ENCODE data around the gene WASF2. TPM values are rescaled to one million over a fixed set of nuclear protein-coding genes. Genes with fewer than 3 reads are reported as not detected.
A peak's percentile ranks its signal among the peaks of the same experiment; 100 is the strongest.

WASF2 gene
- total and polyA plus RNA-seq, 2 experiments from 2014 or later: 32.7 to 53.4 TPM

DNA sequence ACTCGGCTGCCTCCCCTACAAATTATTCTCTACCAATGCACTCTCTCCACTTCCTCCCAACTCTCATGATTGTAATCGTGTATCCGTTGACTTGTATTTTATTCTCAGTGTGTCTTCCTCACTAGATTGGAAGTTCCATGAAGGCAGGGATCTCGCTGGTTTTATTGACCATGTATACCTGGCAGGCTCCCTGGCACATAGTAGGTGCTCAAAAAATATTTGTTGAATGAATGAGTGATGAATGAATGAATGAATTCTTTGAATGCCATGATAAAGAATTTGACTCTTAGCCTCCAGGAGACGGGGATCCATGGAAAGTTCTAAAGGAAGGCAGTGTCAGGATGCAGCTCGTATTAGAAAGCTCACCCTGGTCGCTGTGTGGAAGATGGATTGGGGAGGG is 28.8 kb upstream of the WASF2 start:
- no peak for DNase-seq (ENCODE audit: low read depth in 1 of 2, low spot score in 1 of 2)
- H3K4me1 ChIP-seq (ENCODE audit: low read depth): peaks cover 54% of the 10 kb centered on the region
- H3K4me3 ChIP-seq: no peak overlapping the region
- no peak for TF ChIP-seq CTCF (IDR thresholded peaks at IDR 0.05; ENCODE audit: low read depth, low read length)
- H3K27ac ChIP-seq: peak overlapping the region; percentile 94
- H3K36me3 ChIP-seq: no peaks in the 10 kb centered on the region
- no peaks in the 10 kb centered on the region for H3K27me3 ChIP-seq
- H3K9me3 ChIP-seq (ENCODE audit: low read depth): no peaks in the 10 kb centered on the region

DNA sequence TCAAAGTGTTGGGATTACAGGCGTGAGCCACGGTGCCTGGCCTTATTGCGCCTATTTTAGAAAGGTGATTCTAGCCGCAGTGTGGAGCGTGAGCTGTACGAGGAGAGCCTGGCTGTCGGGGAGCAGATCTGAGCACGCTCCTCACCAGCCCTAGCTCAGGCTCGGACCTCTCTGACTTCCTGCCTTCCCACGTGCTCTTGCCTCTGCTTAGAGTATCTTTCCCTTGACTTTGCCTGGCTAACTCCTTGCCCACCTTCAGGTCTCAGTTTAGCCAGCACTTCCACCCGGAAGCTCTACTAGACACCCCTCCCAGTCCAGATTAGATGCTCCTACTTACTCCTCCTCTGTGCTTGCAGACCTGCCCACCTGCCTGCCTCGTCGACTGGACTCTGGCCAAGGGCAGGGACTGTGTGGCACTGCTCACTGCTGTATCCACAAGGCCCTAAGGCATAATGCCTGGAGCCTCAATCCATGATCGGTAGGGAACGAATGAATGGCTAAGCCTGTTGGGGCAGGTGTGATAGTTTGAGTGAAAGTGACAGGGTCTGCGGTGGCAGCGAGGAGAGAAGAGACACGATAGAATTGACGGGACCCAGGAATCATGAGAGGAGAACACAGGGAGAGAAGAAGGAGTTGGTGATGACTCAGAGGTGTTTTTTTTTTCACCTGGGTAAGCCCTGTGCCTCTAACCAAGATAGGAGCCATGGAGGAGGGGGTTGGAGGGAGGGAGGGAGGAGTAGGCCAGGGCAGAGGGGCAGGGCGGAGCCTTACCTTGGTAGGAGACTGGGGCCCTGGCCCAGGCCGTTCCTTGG is 28.1 kb upstream of the WASF2 start:
- Histone ChIP-seq H3K4me1 (ENCODE audit: low read depth) (peaks cover 47% of the 10 kb centered on the region), H3K27me3 (no peaks in the 10 kb centered on the region), H3K27ac (peak overlapping the region; percentile 94), H3K4me3 (no peak overlapping the region), H3K36me3 (no peaks in the 10 kb centered on the region), H3K9me3 (ENCODE audit: low read depth) (no peaks in the 10 kb centered on the region)
- TF ChIP-seq CTCF (IDR thresholded peaks at IDR 0.05; ENCODE audit: low read depth, low read length): no peak
- DNase-seq (ENCODE audit: low read depth in 1 of 2, low spot score in 1 of 2): no peak

DNA sequence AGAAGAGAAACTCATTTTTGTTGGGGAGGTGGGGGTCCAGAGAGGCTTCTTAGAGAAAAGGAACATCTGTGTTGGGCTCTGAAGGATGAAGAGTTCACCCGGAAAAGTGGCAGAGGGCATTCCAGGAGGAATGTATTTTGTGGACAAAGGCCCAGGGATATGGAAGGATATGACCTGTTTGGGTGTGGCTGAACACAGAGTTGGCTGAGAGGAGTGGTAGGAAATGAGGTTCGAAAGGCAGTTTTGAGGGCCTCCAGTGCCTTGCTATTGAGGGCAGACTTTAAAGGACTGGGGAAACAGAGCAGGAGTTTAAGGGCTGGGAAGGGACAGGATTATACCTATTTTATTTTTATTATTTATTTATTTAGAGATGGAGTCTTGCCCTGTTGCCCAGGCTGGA is 27.3 kb upstream of the WASF2 start:
- Histone ChIP-seq H3K27ac (peak overlapping the region; percentile 94), H3K36me3 (no peaks in the 10 kb centered on the region), H3K4me3 (no peak overlapping the region), H3K9me3 (ENCODE audit: low read depth) (no peaks in the 10 kb centered on the region), H3K4me1 (ENCODE audit: low read depth) (peaks cover 39% of the 10 kb centered on the region), H3K27me3 (no peaks in the 10 kb centered on the region)
- no peak for TF ChIP-seq CTCF (IDR thresholded peaks at IDR 0.05; ENCODE audit: low read depth, low read length)
- no peak for DNase-seq (ENCODE audit: low read depth in 1 of 2, low spot score in 1 of 2)

- Histone ChIP-seq H3K9me3 (ENCODE audit: low read depth) (no peaks in the 10 kb centered on the region), H3K27ac (no peak overlapping the region), H3K36me3 (no peaks in the 10 kb centered on the region), H3K27me3 (no peaks in the 10 kb centered on the region), H3K4me1 (ENCODE audit: low read depth) (peaks cover 31% of the 10 kb centered on the region), H3K4me3 (no peak overlapping the region)
- no peak for DNase-seq (ENCODE audit: low read depth in 1 of 2, low spot score in 1 of 2)
- TF ChIP-seq CTCF (IDR thresholded peaks at IDR 0.05; ENCODE audit: low read depth, low read length): no peak
These were observed 25.7 kb upstream of the WASF2 start for GRCh38 chr1:27515626-27516025.

GRCh38 chr1:27513958-27514357 is 24.0 kb upstream of the WASF2 start:
- H3K27me3 ChIP-seq: no peaks in the 10 kb centered on the region
- H3K27ac ChIP-seq: peak overlapping the region; percentile 33
- no peak for DNase-seq (ENCODE audit: low read depth in 1 of 2, low spot score in 1 of 2)
- no peak overlapping the region for H3K4me3 ChIP-seq
- TF ChIP-seq CTCF (IDR thresholded peaks at IDR 0.05; ENCODE audit: low read depth, low read length): no peak
- H3K4me1 ChIP-seq (ENCODE audit: low read depth): peaks cover 22% of the 10 kb centered on the region
- no peaks in the 10 kb centered on the region for H3K36me3 ChIP-seq
- no peaks in the 10 kb centered on the region for H3K9me3 ChIP-seq (ENCODE audit: low read depth)
